Left colon (tissue), 2 donors: Measurements from ENCODE around the gene PLIN1. TPM values are rescaled to one million over a fixed set of nuclear protein-coding genes. Genes with fewer than 3 reads are reported as not detected.

ENCODE experiments used
- ATAC-seq: fragments of 200-7000 bp; cut with Tn5 transposase; one replicate; pipeline ENCODE4 v1.9.1; 2020; ENCODE audit warnings: mild to moderate bottlenecking, moderate library complexity
- DNase-seq, 2 donors: peaks; one replicate each; pipeline ENCODE4 v3.0.0-alpha.2; 2020
- intact Hi-C, 2 donors: fragments of 100-400 bp; cut with DNase I in 1 of 2; cut with micrococcal nuclease in 1 of 2; formaldehyde crosslinking; loops; one replicate each; pipeline versions ENCODE4 v1.11.2 to v1.14.0; 2022; cut with DNase I, micrococcal nuclease
- total RNA-seq, 2 donors: library from RNA; stranded (reverse); fragmentation: NEBNext Ultra II Directional; extraction: Animal tissue kit (Norgen Biotek cat#: 25700); gene quantifications; one replicate each; pipeline ENCODE4 v1.2.1, GENCODE V29; 2021
- donor health status: DM: no; HTN: no; CAD: no.
- donor health status: DM: yes; HTN: yes; CAD: no.

PLIN1 gene
- total RNA-seq, 2 donors from 2014 or later: 2.3 to 5.1 TPM

GRCh38 chr15:89632563-89633430 is 46.4 kb downstream of the PLIN1 start:
- DNase-seq (no peak), ATAC-seq (no peak)
- intact Hi-C loops: no loop called here

GRCh38 chr15:89631902-89632264 is 47.3 kb downstream of the PLIN1 start:
- no peak for ATAC-seq
- intact Hi-C loops: no loop called here
- DNase-seq: no peak

- DNase-seq (no peak), ATAC-seq (no peak)
Measured at GRCh38 chr15:89630974-89631901, 47.9 kb downstream of the PLIN1 start.

GRCh38 chr15:89630260-89630659 is 48.9 kb downstream of the PLIN1 start:
- ATAC-seq: no peak
- intact Hi-C loops: no loop called here
- no peak for DNase-seq

More at GRCh38 chr15:89630974-89631901, 47.9 kb downstream of the PLIN1 start:
- intact Hi-C loops: no loop called here

GRCh38 chr15:89629829-89630228 is 49.3 kb downstream of the PLIN1 start:
- DNase-seq: no peak
- ATAC-seq: no peak
- intact Hi-C loops: no loop called here

GRCh38 chr15:89628806-89629715 is 50.1 kb downstream of the PLIN1 start:
- no peak for DNase-seq
- intact Hi-C loops: no loop called here
- no peak for ATAC-seq

GRCh38 chr15:89628301-89628700 is 50.9 kb downstream of the PLIN1 start:
- DNase-seq (no peak), ATAC-seq (no peak)
- intact Hi-C loops: no loop called here

GRCh38 chr15:89627256-89627970 is 51.8 kb downstream of the PLIN1 start:
- intact Hi-C loops: no loop called here
- DNase-seq (no peak), ATAC-seq (no peak)

- ATAC-seq: no peak
- DNase-seq: no peak
- intact Hi-C loops: no loop called here
Measured at GRCh38 chr15:89625716-89626115, 53.5 kb downstream of the PLIN1 start.

- intact Hi-C loops: no loop called here
- ATAC-seq: no peak
- DNase-seq: no peak
Measured at GRCh38 chr15:89623165-89623564, 56.0 kb downstream of the PLIN1 start.

GRCh38 chr15:89621547-89621946 is 57.6 kb downstream of the PLIN1 start:
- DNase-seq: no peak
- ATAC-seq: no peak
- intact Hi-C loops: no loop called here

GRCh38 chr15:89616228-89616627 is 62.9 kb downstream of the PLIN1 start:
- no peak for DNase-seq
- intact Hi-C loops: no loop called here
- no peak for ATAC-seq

GRCh38 chr15:89615135-89615534 is 64.0 kb downstream of the PLIN1 start:
- ATAC-seq (no peak), DNase-seq (no peak)
- intact Hi-C loops: no loop called here

Other genes with a start within 250 kb of the PLIN1 start
- gene RHCG, start 182.8 kb downstream of the PLIN1 start, total RNA-seq: under 1 TPM in 1 of 2 donors, not detected in 1; 0.89 TPM
- gene TICRR, start 103.9 kb downstream of the PLIN1 start, total RNA-seq: 1 to 10 TPM; 1.3 to 4.4 TPM
- 1 to 10 TPM; 1.7 to 2.5 TPM for gene KIF7, start 23.9 kb downstream of the PLIN1 start, total RNA-seq
- 10 to 100 TPM; 23.4 to 28.1 TPM for gene PEX11A, start 11.4 kb upstream of the PLIN1 start, total RNA-seq
- gene WDR93, start 11.4 kb upstream of the PLIN1 start, total RNA-seq: not detected
- gene MESP1, start 71.9 kb upstream of the PLIN1 start, total RNA-seq: 10 to 100 TPM in 1 of 2 donors, 1 to 10 TPM in 1; 9.7 to 13.4 TPM
- 1 to 10 TPM in 1 of 2 donors, under 1 TPM in 1; 0.84 to 1.0 TPM for gene MESP2, start 97.0 kb upstream of the PLIN1 start, total RNA-seq
- gene ANPEP, start 135.5 kb upstream of the PLIN1 start, total RNA-seq: 100 to 1,000 TPM; 439 to 623 TPM
- 10 to 100 TPM; 54.0 to 59.3 TPM for gene AP3S2, start 214.6 kb upstream of the PLIN1 start, total RNA-seq
- gene ARPIN, start 233.6 kb upstream of the PLIN1 start, total RNA-seq: 10 to 100 TPM; 40.0 to 40.4 TPM